HG02970 (cell line): ENCODE data around the gene CTNS.

ENCODE experiments used
- ATAC-seq: cut with Tn5 transposase; IDR thresholded peaks from one replicate; pipeline ENCODE4 v1.9.1; 2021; ENCODE audit warnings: mild to moderate bottlenecking, moderate library complexity, moderate number of reproducible peaks; ENCODE audit not compliant: unreplicated experiment, low FRiP score

The CTNS gene

DNA sequence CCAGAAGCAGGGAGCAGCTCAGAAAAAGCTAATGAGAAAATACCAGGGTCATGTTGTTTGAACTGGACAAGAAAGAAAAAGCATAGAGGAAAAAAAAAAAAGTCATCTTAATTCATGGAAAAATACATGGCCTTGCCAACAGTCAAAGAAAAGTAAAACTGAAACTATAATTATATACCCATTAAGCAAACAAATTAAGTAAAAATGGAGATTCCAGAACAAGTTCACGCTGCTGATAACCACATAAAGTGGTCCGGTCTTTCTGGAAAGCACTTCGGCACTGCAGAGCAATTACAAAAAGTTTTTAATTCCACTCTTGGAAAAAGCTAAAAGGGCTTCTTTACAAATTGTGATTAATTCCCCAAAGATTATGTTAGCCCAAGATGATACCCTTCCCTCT is 71.8 kb downstream of the CTNS start:
- no peak for ATAC-seq

- ATAC-seq, result peak; percentile 88
Measured at GRCh38 chr17:3710951-3711383, 74.4 kb downstream of the CTNS start.
